ENCODE data around the gene PRDM15.

The PRDM15 gene

DNA sequence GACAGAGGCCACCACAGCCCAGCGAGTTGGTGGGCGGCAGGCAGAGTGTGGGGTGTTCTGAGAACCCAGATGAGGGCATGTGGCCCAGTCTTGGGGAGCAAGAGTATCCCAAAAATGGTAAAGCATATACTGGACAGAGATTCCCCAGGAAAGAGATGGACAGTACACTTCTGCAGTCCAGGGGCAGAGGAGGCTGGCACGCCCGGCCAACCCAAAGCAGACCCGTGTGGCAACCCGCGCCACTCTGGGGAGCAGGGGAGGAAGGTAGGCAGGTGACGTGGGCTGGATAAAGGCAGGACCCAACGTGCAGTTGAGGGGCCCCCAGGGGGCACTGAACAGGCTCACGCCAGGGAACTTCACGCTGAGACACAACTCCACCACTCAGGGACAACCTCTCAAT, 65.9 kb downstream of the PRDM15 start:
- H3F3A ChIP-seq (ENCODE audit: low read depth) = no peaks in the 10 kb centered on the region
- H3K27me3 ChIP-seq (ENCODE audit: insufficient read depth, low read length, poor library complexity, severe bottlenecking) = no peaks in the 10 kb centered on the region
- H3K79me2 ChIP-seq (ENCODE audit: insufficient read depth, low read length) = no peaks in the 10 kb centered on the region
- no peak overlapping the region for H3K4me3 ChIP-seq (ENCODE audit: low read length, poor library complexity, severe bottlenecking)
- H3K9me2 ChIP-seq (replicated peaks; ENCODE audit: low read depth, low read length) = no peaks in the 10 kb centered on the region
- H3K4me2 ChIP-seq (ENCODE audit: low read depth, low read length, poor library complexity, severe bottlenecking) = no peak overlapping the region
- TF ChIP-seq, protein P1, sequence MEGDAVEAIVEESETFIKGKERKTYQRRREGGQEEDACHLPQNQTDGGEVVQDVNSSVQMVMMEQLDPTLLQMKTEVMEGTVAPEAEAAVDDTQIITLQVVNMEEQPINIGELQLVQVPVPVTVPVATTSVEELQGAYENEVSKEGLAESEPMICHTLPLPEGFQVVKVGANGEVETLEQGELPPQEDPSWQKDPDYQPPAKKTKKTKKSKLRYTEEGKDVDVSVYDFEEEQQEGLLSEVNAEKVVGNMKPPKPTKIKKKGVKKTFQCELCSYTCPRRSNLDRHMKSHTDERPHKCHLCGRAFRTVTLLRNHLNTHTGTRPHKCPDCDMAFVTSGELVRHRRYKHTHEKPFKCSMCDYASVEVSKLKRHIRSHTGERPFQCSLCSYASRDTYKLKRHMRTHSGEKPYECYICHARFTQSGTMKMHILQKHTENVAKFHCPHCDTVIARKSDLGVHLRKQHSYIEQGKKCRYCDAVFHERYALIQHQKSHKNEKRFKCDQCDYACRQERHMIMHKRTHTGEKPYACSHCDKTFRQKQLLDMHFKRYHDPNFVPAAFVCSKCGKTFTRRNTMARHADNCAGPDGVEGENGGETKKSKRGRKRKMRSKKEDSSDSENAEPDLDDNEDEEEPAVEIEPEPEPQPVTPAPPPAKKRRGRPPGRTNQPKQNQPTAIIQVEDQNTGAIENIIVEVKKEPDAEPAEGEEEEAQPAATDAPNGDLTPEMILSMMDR (conservative IDR thresholded peaks at IDR 0.05; ENCODE audit: low read length) = no peak
- TF ChIP-seq EZH2phosphoT487 (IDR thresholded peaks at IDR 0.05; ENCODE audit: borderline replicate concordance) = no peak
- H2AFZ ChIP-seq (ENCODE audit: low read length) = no peak overlapping the region
- no peaks in the 10 kb centered on the region for H3K9me3 ChIP-seq (ENCODE audit: insufficient read depth, low read depth, low read length)
- no peak overlapping the region for H3K9ac ChIP-seq (ENCODE audit: low read depth, low read length, poor library complexity, severe bottlenecking)
- H3K36me3 ChIP-seq (ENCODE audit: insufficient read depth, low read length) = peaks cover 17% of the 10 kb centered on the region; the same call in 1 of the 2 replicates
- no peaks in the 10 kb centered on the region for H4K20me1 ChIP-seq (ENCODE audit: insufficient read depth, low read length, poor library complexity, severe bottlenecking)
- peaks cover 3% of the 10 kb centered on the region for H3K4me1 ChIP-seq (ENCODE audit: insufficient read depth, low read length, poor library complexity, severe bottlenecking)

DNA sequence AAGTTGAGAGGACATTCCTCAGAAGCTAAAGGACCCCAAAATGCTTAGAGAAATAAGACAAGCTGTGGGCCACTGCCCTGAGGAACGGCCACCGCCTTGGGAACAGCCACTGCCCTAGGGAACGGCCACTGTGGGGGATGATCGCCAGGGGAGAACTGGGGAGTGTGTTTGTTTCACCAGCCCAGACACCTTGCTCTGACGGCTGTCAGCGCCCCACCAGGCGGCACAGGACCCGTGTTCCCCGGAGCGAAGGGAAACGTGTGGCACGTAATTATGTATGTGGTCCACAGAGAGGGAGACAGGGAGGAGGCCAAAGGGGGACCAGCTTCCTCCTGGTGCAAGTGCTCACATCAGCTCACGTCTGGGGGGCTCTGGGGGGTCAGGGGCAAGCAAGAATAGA, 66.5 kb downstream of the PRDM15 start:
- Histone ChIP-seq H3K4me1 (ENCODE audit: insufficient read depth, low read length, poor library complexity, severe bottlenecking) (peaks cover 3% of the 10 kb centered on the region), H3K27me3 (ENCODE audit: insufficient read depth, low read length, poor library complexity, severe bottlenecking) (no peaks in the 10 kb centered on the region), H3K9me3 (ENCODE audit: insufficient read depth, low read depth, low read length) (no peaks in the 10 kb centered on the region), H3K4me2 (ENCODE audit: low read depth, low read length, poor library complexity, severe bottlenecking) (no peak overlapping the region), H3K4me3 (ENCODE audit: low read length, poor library complexity, severe bottlenecking) (no peak overlapping the region), H3F3A (ENCODE audit: low read depth) (no peaks in the 10 kb centered on the region), H2AFZ (ENCODE audit: low read length) (no peak overlapping the region), H3K36me3 (ENCODE audit: insufficient read depth, low read length) (peaks cover 17% of the 10 kb centered on the region; the same call in 1 of the 2 replicates), H3K9ac (ENCODE audit: low read depth, low read length, poor library complexity, severe bottlenecking) (no peak overlapping the region), H4K20me1 (ENCODE audit: insufficient read depth, low read length, poor library complexity, severe bottlenecking) (no peaks in the 10 kb centered on the region), H3K9me2 (replicated peaks; ENCODE audit: low read depth, low read length) (no peaks in the 10 kb centered on the region), H3K79me2 (ENCODE audit: insufficient read depth, low read length) (no peaks in the 10 kb centered on the region)
- TF ChIP-seq, protein P1 (conservative IDR thresholded peaks at IDR 0.05; ENCODE audit: low read length) = no peak
- no peak for TF ChIP-seq EZH2phosphoT487 (IDR thresholded peaks at IDR 0.05; ENCODE audit: borderline replicate concordance)

DNA sequence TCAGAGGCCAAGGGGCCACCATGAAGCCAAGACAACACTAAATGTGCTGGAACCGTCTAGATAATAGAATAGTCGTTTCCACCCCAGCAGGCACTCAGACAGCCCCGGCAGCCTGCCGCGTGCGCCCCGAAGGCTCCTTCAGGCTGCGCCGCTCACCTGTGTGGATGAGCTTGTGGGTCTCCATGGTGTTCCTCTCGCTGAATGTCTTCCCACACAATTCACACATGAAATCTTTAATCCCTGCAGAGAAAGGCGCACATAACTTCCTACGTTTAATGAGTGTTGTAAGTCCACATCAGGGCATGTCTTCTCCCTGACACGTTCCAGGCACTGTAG, 68.6 kb downstream of the PRDM15 start:
- TF ChIP-seq, protein P1 (conservative IDR thresholded peaks at IDR 0.05; ENCODE audit: low read length) = no peak
- TF ChIP-seq EZH2phosphoT487 (IDR thresholded peaks at IDR 0.05; ENCODE audit: borderline replicate concordance) = no peak
- no peaks in the 10 kb centered on the region for H3F3A ChIP-seq (ENCODE audit: low read depth)
- H3K4me3 ChIP-seq (ENCODE audit: low read length, poor library complexity, severe bottlenecking) = no peak overlapping the region
- no peaks in the 10 kb centered on the region for H3K9me2 ChIP-seq (replicated peaks; ENCODE audit: low read depth, low read length)
- no peaks in the 10 kb centered on the region for H4K20me1 ChIP-seq (ENCODE audit: insufficient read depth, low read length, poor library complexity, severe bottlenecking)
- H3K4me1 ChIP-seq (ENCODE audit: insufficient read depth, low read length, poor library complexity, severe bottlenecking) = no peaks in the 10 kb centered on the region
- peaks cover 17% of the 10 kb centered on the region; the same call in 1 of the 2 replicates for H3K36me3 ChIP-seq (ENCODE audit: insufficient read depth, low read length)
- no peaks in the 10 kb centered on the region for H3K9me3 ChIP-seq (ENCODE audit: insufficient read depth, low read depth, low read length)
- H2AFZ ChIP-seq (ENCODE audit: low read length) = no peak overlapping the region
- no peaks in the 10 kb centered on the region for H3K27me3 ChIP-seq (ENCODE audit: insufficient read depth, low read length, poor library complexity, severe bottlenecking)
- H3K79me2 ChIP-seq (ENCODE audit: insufficient read depth, low read length) = no peaks in the 10 kb centered on the region
- no peak overlapping the region for H3K9ac ChIP-seq (ENCODE audit: low read depth, low read length, poor library complexity, severe bottlenecking)
- H3K4me2 ChIP-seq (ENCODE audit: low read depth, low read length, poor library complexity, severe bottlenecking) = no peak overlapping the region
